Neural cell (in vitro differentiated cells): ENCODE results near the gene SEPTIN1. TPM values are rescaled to one million over a fixed set of nuclear protein-coding genes. Genes with fewer than 3 reads are reported as not detected.
A peak's percentile ranks its signal among the peaks of the same experiment; 100 is the strongest.

ENCODE experiments used
- H2AFZ ChIP-seq: fragments of 200-600, 300-800 bp; sonication (generic), shearing (Covaris generic); 2 replicates; pipeline ENCODE4 v1.6.0; 2014; ENCODE audit warnings: low read depth, mild to moderate bottlenecking, antibody characterized with exemption, low read length, moderate library complexity
- H3F3A ChIP-seq: fragments of 200-600 bp; shearing (Covaris generic); 2 replicates; pipeline ENCODE4 v1.6.1; 2016; ENCODE audit warnings: mild to moderate bottlenecking, moderate library complexity, mixed read lengths, antibody characterized with exemption, low read length; ENCODE audit not compliant: insufficient read depth, poor library complexity, severe bottlenecking
- H3K27ac ChIP-seq: fragments of 200-600, 300-800 bp; sonication (generic), shearing (Covaris generic); 2 replicates; pipeline ENCODE4 v1.5.1; 2014; ENCODE audit warnings: mild to moderate bottlenecking, low read length, moderate library complexity
- H3K27me3 ChIP-seq: fragments of 300-800, 200-600 bp; sonication (generic), shearing (Covaris generic); 2 replicates; pipeline ENCODE4 v1.6.0; 2014; ENCODE audit warnings: mild to moderate bottlenecking, low read depth, low read length, moderate library complexity; ENCODE audit not compliant: insufficient read depth
- H3K36me3 ChIP-seq: fragments of 300-800, 200-600 bp; sonication (generic), shearing (Covaris generic); 2 replicates; pipeline ENCODE4 v1.5.1; 2014; ENCODE audit warnings: mild to moderate bottlenecking, antibody characterized with exemption, low read length, moderate library complexity; ENCODE audit not compliant: insufficient read depth
- H3K4me2 ChIP-seq: fragments of 300-800, 200-600 bp; sonication (generic), shearing (Covaris generic); 2 replicates; pipeline ENCODE4 v1.6.0; 2014; ENCODE audit warnings: mild to moderate bottlenecking, low read length
- H3K4me3 ChIP-seq: fragments of 300-800, 200-600 bp; sonication (generic), shearing (Covaris generic); 2 replicates; pipeline ENCODE4 v1.5.1; 2014; ENCODE audit warnings: mild to moderate bottlenecking, low read length, moderate library complexity
- H3K79me2 ChIP-seq: fragments of 200-600 bp; shearing (Covaris generic); replicated peaks from 2 replicates; pipeline ENCODE4 v1.6.0; 2014; ENCODE audit warnings: mild to moderate bottlenecking, low read length, moderate library complexity; ENCODE audit not compliant: insufficient read depth
- H3K9ac ChIP-seq: fragments of 300-800, 200-600 bp; sonication (generic), shearing (Covaris generic); 2 replicates; pipeline ENCODE4 v1.6.1; 2016; ENCODE audit warnings: mild to moderate bottlenecking, low read length, mixed read lengths
- H3K9me2 ChIP-seq: fragments of 200-600 bp; shearing (Covaris generic); 2 replicates; pipeline ENCODE4 v1.6.1; 2016; ENCODE audit warnings: mild to moderate bottlenecking, low read length, mixed read lengths; ENCODE audit not compliant: insufficient read depth
- H3K9me3 ChIP-seq: fragments of 200-600, 300-800 bp; sonication (generic), shearing (Covaris generic); 2 replicates; pipeline ENCODE4 v1.6.1; 2016; ENCODE audit warnings: mild to moderate bottlenecking, mixed run types, low read length, moderate library complexity, mixed read lengths
- H4K20me1 ChIP-seq: fragments of 200-600 bp; shearing (Covaris generic); 2 replicates; pipeline ENCODE4 v1.6.1; 2016; ENCODE audit warnings: mild to moderate bottlenecking, mixed run types; ENCODE audit not compliant: insufficient read depth
- EP300 ChIP-seq: fragments of 450-650 bp; conservative IDR thresholded peaks from 2 replicates; pipeline ENCODE4 v1.6.1; 2014; ENCODE audit warnings: antibody characterized with exemption, mild to moderate bottlenecking, moderate library complexity; ENCODE audit not compliant: poor library complexity, severe bottlenecking
- EZH2 ChIP-seq: fragments of 200-600, 300-800 bp; shearing (Covaris generic), sonication (generic); IDR thresholded peaks from 2 replicates; pipeline ENCODE4 v1.6.1; 2014; ENCODE audit warnings: antibody characterized with exemption, low read length, borderline replicate concordance, mild to moderate bottlenecking; ENCODE audit not compliant: insufficient read depth, poor library complexity, severe bottlenecking
- MXI1 ChIP-seq: fragments of 450-650 bp; conservative IDR thresholded peaks from 2 replicates; pipeline ENCODE4 v1.6.1; 2014; ENCODE audit warnings: antibody characterized with exemption, mild to moderate bottlenecking; ENCODE audit not compliant: poor library complexity, severe bottlenecking
- POLR2AphosphoS5 ChIP-seq: IDR thresholded peaks from 2 replicates; pipeline ENCODE4 v1.6.1; 2012
- RAD21 ChIP-seq: fragments of 450-650 bp; conservative IDR thresholded peaks from 2 replicates; pipeline ENCODE4 v1.6.1; 2014; ENCODE audit warnings: antibody characterized with exemption, mild to moderate bottlenecking, moderate library complexity
- SMC3 ChIP-seq: fragments of 450-650 bp; conservative IDR thresholded peaks from 2 replicates; pipeline ENCODE4 v1.6.1; 2014; ENCODE audit warnings: antibody characterized with exemption, mild to moderate bottlenecking, moderate library complexity; ENCODE audit not compliant: poor library complexity
- TAF1 ChIP-seq: IDR thresholded peaks from 2 replicates; pipeline ENCODE4 v1.6.1; 2012; ENCODE audit warnings: low read depth
- polyA plus RNA-seq: library from polyadenylated mRNA; depleted of rRNA; stranded (reverse); fragments of >200 nt; gene quantifications from 2 replicates; pipeline ENCODE4 v1.2.3, GENCODE V29; 2014
- TF ChIP-seq, protein P1 (sequence below): IDR thresholded peaks from 2 replicates; pipeline ENCODE4 v1.6.1; 2012; ENCODE audit warnings: borderline replicate concordance
- TF ChIP-seq, protein P2 (sequence below): fragments of 450-650 bp; IDR thresholded peaks from 2 replicates; pipeline ENCODE4 v1.5.1; 2014; ENCODE audit warnings: antibody characterized with exemption, mild to moderate bottlenecking, moderate library complexity; ENCODE audit not compliant: poor library complexity, severe bottlenecking

Gene SEPTIN1
- polyA plus RNA-seq, 1 donor from 2014 or later: 0.38 TPM

DNA sequence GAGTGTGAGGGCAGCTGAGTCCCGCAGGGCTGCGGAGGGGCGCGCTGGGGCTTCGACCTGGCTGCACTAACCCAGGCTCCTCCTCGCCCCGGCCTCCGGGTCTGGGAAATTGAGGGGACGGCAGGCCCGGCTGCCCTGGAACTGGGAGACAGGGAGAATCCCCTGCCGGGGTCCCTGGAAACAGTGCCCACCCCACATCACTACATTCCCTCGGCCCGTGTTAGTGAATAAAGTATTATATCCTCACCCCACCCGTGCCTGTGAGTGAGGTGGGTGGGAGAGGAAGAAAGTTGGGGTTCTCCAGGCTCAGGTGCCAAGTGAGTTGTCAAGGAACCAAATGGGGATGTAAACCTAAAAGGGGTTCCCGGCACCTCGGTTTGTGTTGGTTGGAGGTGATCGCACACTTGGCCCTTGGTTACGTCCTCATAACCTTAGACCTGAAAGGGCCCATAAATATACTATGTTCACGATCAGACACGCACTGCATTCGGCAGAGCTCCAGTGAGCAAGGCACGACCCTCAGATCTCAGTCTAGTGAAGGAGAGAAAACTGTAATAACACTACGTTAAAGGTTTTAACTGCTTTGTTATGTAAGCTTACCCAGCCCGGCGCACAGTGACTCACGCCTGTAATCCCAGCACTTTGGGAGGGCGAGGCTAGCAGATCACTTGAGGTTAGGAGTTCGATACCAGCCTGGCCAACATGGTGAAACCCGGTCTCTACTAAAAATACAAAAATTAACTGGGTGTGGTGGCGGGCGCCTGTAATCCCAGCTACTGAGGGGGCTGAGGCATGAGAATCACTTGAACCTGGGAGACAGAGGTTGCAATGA is 36.2 kb upstream of the SEPTIN1 start:
- TF ChIP-seq MXI1 (no peak), EZH2 (no peak), RAD21 (no peak)
- Histone ChIP-seq H3F3A (peaks cover 2% of the 10 kb centered on the region), H3K27ac (peak overlapping the region; percentile 59), H3K36me3 (no peaks in the 10 kb centered on the region), H4K20me1 (no peaks in the 10 kb centered on the region), H3K4me2 (peak overlapping the region; percentile 10), H3K79me2 (no peaks in the 10 kb centered on the region), H3K9me3 (no peaks in the 10 kb centered on the region), H3K9me2 (no peaks in the 10 kb centered on the region), H3K27me3 (no peaks in the 10 kb centered on the region), H3K4me3 (peak overlapping the region; percentile 71), H2AFZ (peak overlapping the region; percentile 45), H3K9ac (peak overlapping the region; percentile 63)

- peak overlapping the region; percentile 10 for H3K4me2 ChIP-seq
- peak overlapping the region; percentile 71 for H3K4me3 ChIP-seq
- no peaks in the 10 kb centered on the region for H3K9me2 ChIP-seq
- no peaks in the 10 kb centered on the region for H3K79me2 ChIP-seq
- H3F3A ChIP-seq: peaks cover 2% of the 10 kb centered on the region
- no peaks in the 10 kb centered on the region for H3K9me3 ChIP-seq
- no peaks in the 10 kb centered on the region for H3K36me3 ChIP-seq
- TF ChIP-seq MXI1 (peak; percentile 84), SMC3 (peak; percentile 54), EZH2 (no peak), RAD21 (peak; percentile 38), TAF1 (no peak), EP300 (peak; percentile 49), POLR2AphosphoS5 (peak; percentile 54)
- TF ChIP-seq, protein P1, sequence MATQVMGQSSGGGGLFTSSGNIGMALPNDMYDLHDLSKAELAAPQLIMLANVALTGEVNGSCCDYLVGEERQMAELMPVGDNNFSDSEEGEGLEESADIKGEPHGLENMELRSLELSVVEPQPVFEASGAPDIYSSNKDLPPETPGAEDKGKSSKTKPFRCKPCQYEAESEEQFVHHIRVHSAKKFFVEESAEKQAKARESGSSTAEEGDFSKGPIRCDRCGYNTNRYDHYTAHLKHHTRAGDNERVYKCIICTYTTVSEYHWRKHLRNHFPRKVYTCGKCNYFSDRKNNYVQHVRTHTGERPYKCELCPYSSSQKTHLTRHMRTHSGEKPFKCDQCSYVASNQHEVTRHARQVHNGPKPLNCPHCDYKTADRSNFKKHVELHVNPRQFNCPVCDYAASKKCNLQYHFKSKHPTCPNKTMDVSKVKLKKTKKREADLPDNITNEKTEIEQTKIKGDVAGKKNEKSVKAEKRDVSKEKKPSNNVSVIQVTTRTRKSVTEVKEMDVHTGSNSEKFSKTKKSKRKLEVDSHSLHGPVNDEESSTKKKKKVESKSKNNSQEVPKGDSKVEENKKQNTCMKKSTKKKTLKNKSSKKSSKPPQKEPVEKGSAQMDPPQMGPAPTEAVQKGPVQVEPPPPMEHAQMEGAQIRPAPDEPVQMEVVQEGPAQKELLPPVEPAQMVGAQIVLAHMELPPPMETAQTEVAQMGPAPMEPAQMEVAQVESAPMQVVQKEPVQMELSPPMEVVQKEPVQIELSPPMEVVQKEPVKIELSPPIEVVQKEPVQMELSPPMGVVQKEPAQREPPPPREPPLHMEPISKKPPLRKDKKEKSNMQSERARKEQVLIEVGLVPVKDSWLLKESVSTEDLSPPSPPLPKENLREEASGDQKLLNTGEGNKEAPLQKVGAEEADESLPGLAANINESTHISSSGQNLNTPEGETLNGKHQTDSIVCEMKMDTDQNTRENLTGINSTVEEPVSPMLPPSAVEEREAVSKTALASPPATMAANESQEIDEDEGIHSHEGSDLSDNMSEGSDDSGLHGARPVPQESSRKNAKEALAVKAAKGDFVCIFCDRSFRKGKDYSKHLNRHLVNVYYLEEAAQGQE: no peak
- TF ChIP-seq, protein P2, sequence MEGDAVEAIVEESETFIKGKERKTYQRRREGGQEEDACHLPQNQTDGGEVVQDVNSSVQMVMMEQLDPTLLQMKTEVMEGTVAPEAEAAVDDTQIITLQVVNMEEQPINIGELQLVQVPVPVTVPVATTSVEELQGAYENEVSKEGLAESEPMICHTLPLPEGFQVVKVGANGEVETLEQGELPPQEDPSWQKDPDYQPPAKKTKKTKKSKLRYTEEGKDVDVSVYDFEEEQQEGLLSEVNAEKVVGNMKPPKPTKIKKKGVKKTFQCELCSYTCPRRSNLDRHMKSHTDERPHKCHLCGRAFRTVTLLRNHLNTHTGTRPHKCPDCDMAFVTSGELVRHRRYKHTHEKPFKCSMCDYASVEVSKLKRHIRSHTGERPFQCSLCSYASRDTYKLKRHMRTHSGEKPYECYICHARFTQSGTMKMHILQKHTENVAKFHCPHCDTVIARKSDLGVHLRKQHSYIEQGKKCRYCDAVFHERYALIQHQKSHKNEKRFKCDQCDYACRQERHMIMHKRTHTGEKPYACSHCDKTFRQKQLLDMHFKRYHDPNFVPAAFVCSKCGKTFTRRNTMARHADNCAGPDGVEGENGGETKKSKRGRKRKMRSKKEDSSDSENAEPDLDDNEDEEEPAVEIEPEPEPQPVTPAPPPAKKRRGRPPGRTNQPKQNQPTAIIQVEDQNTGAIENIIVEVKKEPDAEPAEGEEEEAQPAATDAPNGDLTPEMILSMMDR: peak; percentile 40
- H3K9ac ChIP-seq: peak overlapping the region; percentile 63
- peak overlapping the region; percentile 45 for H2AFZ ChIP-seq
- H3K27ac ChIP-seq: peak overlapping the region; percentile 59
- H4K20me1 ChIP-seq: no peaks in the 10 kb centered on the region
- H3K27me3 ChIP-seq: no peaks in the 10 kb centered on the region
Measured at GRCh38 chr16:30417529-30418349, 35.4 kb upstream of the SEPTIN1 start.
